GM19455 (cell line): ENCODE results near the gene MGAT5.

Experiments
- ATAC-seq: cut with Tn5 transposase; IDR thresholded peaks from one replicate; pipeline ENCODE4 v1.9.1; 2021; ENCODE audit not compliant: unreplicated experiment

Gene MGAT5

DNA sequence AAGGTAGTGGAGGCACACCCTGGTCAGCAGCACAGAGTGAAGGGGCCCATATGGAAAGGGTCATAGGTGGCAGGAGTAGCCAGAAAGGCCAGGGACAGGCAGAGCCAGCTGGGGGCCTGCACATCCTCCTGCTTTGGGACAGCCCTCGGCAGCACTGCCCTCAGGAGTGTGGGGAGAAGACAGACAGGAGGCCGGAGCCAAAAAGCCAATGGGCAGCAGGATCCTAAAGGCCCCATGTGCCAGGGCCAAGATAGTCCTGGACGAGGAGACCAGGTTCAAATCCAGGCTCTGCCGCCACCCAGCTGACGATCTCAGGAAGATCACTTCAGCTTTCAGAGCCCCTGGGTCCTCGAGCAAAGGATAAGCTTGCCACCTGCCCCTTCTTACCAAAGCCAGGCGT, 244.8 kb downstream of the MGAT5 start:
- ATAC-seq = no peak

DNA sequence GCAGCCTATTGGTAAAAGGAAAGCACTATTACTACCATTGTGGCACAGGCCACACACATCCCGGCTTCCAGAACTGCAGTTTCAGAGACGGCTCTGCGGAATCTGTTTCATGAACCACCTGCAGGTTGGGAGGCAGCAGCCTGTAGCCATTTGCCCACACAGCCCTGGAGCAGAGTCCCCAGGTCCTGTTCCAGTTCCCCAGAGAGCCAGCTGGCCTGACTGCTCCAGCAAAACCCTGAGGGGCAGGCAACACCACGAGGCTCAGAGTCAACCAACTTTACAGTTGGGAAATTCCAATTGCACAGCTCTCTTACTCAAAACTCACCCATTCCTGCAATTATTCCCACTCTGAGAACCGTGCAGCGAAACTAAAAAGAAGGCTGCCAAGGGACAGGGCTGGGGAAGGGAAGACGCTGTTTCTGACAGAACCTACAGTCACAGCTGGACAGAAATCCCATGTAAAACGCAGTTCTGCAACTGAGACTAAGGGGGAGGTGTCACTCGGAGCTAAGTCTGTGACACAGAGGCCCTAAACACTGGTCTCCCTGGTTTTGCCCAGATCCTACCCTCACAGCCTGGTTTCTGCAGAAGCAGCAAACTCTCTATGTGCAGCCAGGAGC, 245.5 kb downstream of the MGAT5 start:
- ATAC-seq = no peak

DNA sequence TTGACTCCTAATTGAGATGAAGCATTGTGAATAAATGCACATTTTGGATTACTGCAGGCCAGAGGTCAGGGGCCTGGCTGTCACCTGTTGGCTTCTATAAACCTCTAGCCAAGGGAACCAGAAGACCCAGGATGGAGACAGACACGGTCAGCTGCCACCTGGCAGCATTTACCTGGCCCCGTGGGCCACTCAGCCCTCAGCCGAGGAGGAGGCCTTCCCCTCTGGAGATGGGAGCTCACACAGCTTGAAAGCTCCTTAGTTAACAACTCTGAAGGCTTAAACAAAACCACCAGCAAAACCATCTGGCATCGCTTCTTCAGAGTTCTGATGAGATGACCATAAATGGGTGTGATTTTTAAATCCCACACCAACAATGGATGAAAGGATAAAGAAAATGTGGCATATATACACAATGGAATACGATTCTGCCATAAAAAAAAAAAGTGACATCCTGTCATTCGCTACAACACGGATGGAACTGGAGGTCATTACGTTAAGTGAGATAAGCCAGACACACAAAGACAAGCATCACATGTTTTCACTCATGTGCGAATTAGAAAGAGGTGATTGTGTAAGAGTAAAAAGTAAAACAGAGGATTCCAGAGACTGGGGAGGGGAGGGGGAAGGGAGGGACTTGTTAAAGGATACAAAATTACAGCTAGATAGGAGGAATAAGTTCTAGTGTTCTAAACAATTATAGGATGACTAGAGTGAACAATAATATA, 246.5 kb downstream of the MGAT5 start:
- ATAC-seq = no peak

DNA sequence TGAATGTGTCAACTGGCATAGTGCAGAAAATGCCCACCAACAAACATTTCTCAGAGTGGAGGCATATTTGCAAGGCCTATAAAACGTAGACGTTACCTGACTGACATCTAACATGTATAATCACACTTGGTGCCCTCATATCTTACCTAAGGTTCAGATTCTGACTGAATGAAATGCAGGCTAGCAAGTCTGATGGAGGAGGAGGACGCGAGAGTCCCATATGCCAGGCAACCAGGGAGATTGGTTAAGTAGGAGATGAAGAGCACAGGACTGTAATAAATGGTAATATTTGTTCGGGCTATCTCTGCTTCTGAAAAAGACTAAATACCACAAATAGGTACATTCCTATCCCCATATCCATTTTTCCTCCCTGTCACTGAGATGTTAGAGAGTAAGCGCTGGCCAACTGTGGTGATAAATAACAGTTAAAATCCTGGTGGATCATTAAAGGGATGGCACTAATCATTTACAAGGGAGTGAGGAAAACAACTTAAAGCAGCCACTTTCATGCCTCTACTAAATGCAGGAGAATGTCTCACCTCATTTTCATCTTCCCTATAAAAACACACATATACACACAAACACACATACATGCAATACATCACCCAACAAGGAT, 247.7 kb downstream of the MGAT5 start:
- ATAC-seq = no peak

DNA sequence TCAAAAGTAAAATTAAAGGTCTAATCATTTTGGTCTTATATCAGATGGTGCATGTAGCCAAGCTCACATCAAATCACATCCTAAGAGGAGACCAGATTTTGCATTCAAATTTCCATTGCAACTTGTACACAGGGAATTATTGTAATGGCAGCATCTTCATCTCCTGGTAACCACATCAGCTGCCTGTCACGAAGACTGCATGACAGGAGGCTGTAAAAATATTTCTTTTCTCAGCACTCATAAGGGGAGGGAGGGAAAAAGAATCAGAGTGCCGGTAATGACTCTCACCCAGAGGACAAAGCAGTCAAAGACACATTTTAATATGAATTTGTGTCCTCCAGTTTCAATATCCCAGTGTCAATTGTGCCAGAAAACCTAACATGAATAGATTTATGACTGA, 248.2 kb downstream of the MGAT5 start:
- no peak for ATAC-seq
